Measurements from ENCODE around the gene GPR156. TPM values are rescaled to one million over a fixed set of nuclear protein-coding genes. Genes with fewer than 3 reads are reported as not detected.

GPR156 gene
- total RNA-seq, 1 donor, result 0.42 TPM

Other genes starting within 250 kb of the GPR156 start
- 41.2 TPM for gene GSK3B, start 190.8 kb downstream of the GPR156 start, total RNA-seq
- 20.3 TPM for gene LRRC58, start 64.1 kb upstream of the GPR156 start, total RNA-seq
- gene FSTL1, start 165.8 kb upstream of the GPR156 start, total RNA-seq, result 2.6 TPM

Measured in mononuclear cell (primary cell).